ENCODE data around the gene CARD11.
"Not testable (repeated sequence)": the region's sequence is repeated elsewhere in the genome, so short reads cannot be mapped to it uniquely, and the experiment has no call there.

DNA sequence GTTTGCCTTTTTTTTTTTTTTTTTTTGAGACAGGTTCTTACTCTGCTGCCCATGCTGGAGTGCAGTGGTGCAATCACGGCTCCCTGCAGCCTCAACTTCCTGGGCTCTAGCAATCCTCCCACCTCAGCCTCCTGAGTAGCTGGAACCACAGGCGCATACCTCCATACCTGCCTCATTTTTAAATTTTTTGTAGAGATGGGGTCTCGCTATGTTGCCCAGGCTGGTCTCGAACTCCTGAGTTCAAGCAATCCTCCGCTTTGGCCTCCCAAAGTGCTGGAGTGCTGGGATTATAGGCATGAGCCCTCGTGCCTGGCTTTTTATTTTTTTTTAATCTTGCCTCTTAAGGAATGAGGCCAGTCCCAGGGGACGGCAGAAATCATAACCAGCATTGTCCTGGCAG is 5.7 kb downstream of the CARD11 start:
- not testable (repeated sequence) for TF ChIP-seq EP300 (IDR thresholded peaks at IDR 0.05; ENCODE audit: borderline replicate concordance in 1 of 2, low read depth in 1 of 2, low read length in 1 of 2); POLR2AphosphoS5 (IDR thresholded peaks at IDR 0.05; ENCODE audit: low read depth, low read length); TCF12 (IDR thresholded peaks at IDR 0.05); CHD2 (IDR thresholded peaks at IDR 0.05; ENCODE audit: low read length, partially characterized antibody)
- TF ChIP-seq, protein P1, sequence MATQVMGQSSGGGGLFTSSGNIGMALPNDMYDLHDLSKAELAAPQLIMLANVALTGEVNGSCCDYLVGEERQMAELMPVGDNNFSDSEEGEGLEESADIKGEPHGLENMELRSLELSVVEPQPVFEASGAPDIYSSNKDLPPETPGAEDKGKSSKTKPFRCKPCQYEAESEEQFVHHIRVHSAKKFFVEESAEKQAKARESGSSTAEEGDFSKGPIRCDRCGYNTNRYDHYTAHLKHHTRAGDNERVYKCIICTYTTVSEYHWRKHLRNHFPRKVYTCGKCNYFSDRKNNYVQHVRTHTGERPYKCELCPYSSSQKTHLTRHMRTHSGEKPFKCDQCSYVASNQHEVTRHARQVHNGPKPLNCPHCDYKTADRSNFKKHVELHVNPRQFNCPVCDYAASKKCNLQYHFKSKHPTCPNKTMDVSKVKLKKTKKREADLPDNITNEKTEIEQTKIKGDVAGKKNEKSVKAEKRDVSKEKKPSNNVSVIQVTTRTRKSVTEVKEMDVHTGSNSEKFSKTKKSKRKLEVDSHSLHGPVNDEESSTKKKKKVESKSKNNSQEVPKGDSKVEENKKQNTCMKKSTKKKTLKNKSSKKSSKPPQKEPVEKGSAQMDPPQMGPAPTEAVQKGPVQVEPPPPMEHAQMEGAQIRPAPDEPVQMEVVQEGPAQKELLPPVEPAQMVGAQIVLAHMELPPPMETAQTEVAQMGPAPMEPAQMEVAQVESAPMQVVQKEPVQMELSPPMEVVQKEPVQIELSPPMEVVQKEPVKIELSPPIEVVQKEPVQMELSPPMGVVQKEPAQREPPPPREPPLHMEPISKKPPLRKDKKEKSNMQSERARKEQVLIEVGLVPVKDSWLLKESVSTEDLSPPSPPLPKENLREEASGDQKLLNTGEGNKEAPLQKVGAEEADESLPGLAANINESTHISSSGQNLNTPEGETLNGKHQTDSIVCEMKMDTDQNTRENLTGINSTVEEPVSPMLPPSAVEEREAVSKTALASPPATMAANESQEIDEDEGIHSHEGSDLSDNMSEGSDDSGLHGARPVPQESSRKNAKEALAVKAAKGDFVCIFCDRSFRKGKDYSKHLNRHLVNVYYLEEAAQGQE (IDR thresholded peaks at IDR 0.05; ENCODE audit: low read depth, low read length), result not testable (repeated sequence)

All from SK-N-SH (cell line).